Bone marrow (tissue), 2 donors: ENCODE results near the gene HGFAC.
A peak's percentile ranks its signal among the peaks of the same experiment; 100 is the strongest.
"Not testable (repeated sequence)": the region's sequence is repeated elsewhere in the genome, so short reads cannot be mapped to it uniquely, and the experiment has no call there.

Experiments used
- DNase-seq, 2 donors: peaks; one replicate each; lab custom pipeline; 2025; lab: John Stamatoyannopoulos, UW

Gene HGFAC

GRCh38 chr4:3442959-3443749, 1.4 kb downstream of the HGFAC start:
- DNase-seq, result peak in 1 of 2 donors; percentile 28

GRCh38 chr4:3443750-3444309, 2.1 kb downstream of the HGFAC start:
- no peak for DNase-seq

- no peak for DNase-seq
These were observed 2.8 kb downstream of the HGFAC start for GRCh38 chr4:3444351-3445110.

- DNase-seq, result no peak
These were observed 3.5 kb downstream of the HGFAC start for GRCh38 chr4:3445111-3445820.

- DNase-seq, result no peak
These were observed 4.2 kb downstream of the HGFAC start for GRCh38 chr4:3445829-3446545.

GRCh38 chr4:3446631-3447320, 5.0 kb downstream of the HGFAC start:
- no peak for DNase-seq

GRCh38 chr4:3447431-3448395, 5.9 kb downstream of the HGFAC start:
- no peak for DNase-seq

- DNase-seq, result no peak
These were observed 7.3 kb downstream of the HGFAC start for GRCh38 chr4:3449047-3449573.

- no peak for DNase-seq
These were observed 8.1 kb downstream of the HGFAC start for GRCh38 chr4:3449574-3450534.

GRCh38 chr4:3450643-3451042, 8.9 kb downstream of the HGFAC start:
- DNase-seq, result no peak

GRCh38 chr4:3451956-3452355, 10.2 kb downstream of the HGFAC start:
- no peak for DNase-seq

- DNase-seq, result no peak
These were observed 10.6 kb downstream of the HGFAC start for GRCh38 chr4:3452376-3452775.

GRCh38 chr4:3455596-3455995, 13.8 kb downstream of the HGFAC start:
- not testable (repeated sequence) for DNase-seq

- DNase-seq, result no peak
These were observed 16.6 kb downstream of the HGFAC start for GRCh38 chr4:3458371-3458770.

GRCh38 chr4:3459156-3459555, 17.4 kb downstream of the HGFAC start:
- not testable (repeated sequence) for DNase-seq

GRCh38 chr4:3460926-3461325, 19.2 kb downstream of the HGFAC start:
- DNase-seq, result no peak

GRCh38 chr4:3461515-3462291, 19.9 kb downstream of the HGFAC start:
- no peak for DNase-seq

- no peak for DNase-seq
These were observed 20.6 kb downstream of the HGFAC start for GRCh38 chr4:3462321-3462789.
